Middle frontal gyrus (tissue), 1 donor: ENCODE results near the gene RNF148.
"Not testable (repeated sequence)": the region's sequence is repeated elsewhere in the genome, so short reads cannot be mapped to it uniquely, and the experiment has no call there.

Experiments
- DNase-seq: peaks from one replicate; pipeline ENCODE4 v3.0.0-alpha.2; 2015; ENCODE audit warnings: low spot score; ENCODE audit errors: extremely low spot score

Gene RNF148

GRCh38 chr7:122691569-122692235, 11.0 kb downstream of the RNF148 start:
- no peak for DNase-seq

GRCh38 chr7:122689346-122690109, 13.2 kb downstream of the RNF148 start:
- no peak for DNase-seq

DNA sequence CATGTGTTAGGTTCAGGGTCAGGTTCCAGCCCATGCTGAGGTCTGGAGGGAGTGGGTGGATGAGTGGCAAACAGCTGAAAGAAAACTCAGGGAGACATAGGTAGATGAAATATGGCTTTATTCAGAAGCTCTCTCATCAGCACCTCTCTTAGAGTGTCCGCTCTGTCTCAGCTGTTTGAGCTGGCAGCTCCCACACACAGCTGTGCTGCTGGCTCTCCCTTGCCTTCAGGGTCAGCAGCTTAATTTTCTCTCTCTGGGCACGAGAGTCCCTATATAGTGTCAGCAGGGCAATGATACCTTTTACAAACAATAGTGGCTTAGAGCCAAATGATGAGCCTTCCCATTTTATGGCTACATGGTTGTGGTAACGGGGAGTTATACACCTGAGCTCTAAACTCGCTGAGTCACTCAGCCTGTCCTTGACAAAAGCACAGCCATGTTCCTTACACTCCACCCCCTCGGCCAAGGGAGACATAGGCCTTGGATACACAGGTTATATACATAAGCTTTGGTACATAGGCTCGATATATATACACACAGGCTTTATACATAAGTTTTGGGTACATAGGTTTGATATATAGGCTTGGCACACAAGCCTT, 14.2 kb downstream of the RNF148 start:
- DNase-seq, result no peak

- no peak for DNase-seq
Observed at GRCh38 chr7:122686360-122686878, 16.3 kb downstream of the RNF148 start.

GRCh38 chr7:122684504-122684903, 18.2 kb downstream of the RNF148 start:
- DNase-seq, result no peak

DNA sequence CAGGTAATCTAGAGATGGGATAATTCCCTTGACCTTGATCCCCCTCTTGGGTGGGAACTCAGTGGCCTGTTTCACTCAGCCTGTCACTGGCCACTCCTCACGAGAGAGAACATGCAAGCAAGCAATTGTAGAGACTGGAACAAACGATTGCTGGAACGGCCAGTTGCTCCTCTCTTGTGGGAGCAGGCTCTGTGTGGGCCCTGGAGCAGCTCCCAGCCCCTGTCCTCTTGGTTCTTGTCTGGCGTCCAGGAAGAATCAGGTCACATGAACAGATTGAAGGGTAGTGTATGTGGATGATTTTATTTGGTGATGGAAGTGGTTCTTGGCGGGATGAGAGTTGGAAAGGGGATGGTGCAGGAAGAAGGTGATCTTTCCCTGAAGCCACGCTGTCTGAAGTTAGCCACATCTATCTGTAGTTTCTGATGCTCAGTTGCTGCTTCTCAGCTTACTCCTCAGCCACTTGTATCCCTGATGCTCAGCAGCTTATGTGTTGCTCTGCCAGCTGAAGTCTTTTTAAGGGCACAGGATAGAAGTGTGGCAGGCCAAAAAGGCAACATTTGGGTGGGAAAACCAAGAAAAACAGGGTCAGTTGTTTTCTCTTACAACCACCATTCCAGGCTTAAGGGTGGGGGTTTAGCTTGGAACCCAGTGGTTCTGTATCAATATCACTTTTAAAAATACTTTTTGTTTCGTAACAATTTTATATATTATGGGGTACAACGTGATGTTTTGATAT, 19.7 kb downstream of the RNF148 start:
- no peak for DNase-seq

DNA sequence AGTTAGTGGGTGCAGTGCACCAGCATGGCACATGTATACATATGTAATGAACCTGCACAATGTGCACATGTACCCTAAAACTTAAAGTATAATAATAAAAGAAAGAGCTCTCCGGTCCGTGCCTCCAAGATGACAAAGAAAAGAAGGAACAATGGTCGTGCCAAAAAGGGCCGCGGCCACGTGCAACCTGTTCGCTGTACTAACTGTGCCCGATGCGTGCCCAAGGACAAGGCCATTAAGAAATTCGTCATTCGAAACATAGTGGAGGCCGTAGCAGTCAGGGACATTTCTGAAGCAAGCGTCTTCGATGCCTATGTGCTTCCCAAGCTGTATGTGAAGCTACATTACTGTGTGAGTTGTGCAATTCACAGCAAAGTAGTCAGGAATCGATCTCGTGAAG, 21.5 kb downstream of the RNF148 start:
- DNase-seq, result not testable (repeated sequence)

DNA sequence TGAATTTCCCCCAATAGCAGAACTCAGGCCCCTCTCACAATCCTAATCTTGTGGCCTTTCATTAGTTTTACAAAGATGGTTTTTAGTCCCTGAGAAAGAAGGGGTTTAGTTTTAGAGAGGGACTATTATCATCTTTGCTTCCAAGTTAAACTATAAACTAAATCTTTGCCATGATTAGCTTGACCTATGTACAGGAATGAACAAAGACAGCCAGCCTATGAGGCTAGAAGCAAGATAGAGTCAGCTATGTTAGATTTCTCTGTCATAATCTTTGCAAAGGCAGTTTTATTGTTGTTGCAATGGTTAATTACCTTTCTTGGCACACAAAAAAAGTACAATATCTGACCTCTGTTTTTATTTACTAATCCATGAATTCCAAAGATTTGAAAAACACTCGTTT, 22.9 kb downstream of the RNF148 start:
- no peak for DNase-seq

DNA sequence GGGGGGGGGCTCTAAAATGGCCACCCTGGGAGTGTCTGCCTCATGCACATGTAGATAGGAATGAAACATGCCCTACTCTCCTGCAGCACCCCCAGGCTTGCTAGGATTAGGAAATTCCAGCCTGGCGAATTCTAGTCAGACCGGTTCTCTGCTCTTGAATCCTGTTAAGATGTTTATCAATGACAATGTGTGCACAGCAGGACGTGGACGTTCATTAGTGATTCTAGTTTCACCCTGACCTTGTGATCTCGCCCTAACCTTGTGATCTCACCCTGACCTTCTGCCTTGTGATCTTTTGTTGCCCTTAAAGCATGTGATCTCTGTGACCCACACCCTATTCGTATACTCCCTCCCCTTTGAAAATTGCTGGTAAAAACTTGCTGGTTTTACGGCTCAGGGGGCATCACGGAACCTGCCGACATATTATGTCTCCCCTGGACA, 23.4 kb downstream of the RNF148 start:
- DNase-seq, result not testable (repeated sequence)

- no peak for DNase-seq
Observed at GRCh38 chr7:122677149-122677548, 25.6 kb downstream of the RNF148 start.

DNA sequence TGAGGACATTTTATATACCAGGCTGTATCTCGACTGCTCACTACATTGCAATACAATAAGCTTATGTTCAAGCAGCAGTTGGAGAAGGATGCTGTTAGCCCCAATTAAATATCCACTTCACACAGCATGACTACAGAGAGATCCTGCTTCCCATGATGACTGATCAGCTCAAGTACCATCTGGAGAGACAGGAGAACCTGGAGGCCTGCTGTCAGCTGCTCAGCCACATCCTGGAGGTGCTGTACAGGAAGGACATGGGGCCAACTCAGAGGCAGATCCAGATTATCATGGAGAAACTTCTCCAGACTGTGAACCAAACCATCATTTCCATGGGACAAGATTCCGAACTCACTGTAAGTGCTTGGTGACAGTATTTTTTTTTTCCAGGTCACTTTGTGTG, 26.3 kb downstream of the RNF148 start:
- no peak for DNase-seq

DNA sequence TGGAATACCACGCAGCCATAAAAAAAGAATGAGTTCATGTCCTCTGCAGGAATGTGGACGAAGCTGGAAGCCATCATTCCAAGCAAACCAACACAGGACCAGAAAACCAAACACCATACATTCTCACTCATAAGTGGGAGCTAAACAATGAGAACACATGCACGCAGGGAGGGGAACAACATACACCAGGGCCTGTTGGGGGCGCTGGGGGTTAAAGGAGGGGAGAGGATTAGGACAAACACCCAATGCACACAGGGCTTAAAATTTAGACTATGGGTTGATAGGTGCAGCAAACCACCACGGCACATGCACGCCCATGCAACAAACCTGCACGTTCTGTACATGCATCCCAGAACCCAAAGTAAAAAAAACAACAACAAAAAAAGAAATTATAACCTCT, 27.1 kb downstream of the RNF148 start:
- no peak for DNase-seq

- DNase-seq, result no peak
Observed at GRCh38 chr7:122675011-122675410, 27.7 kb downstream of the RNF148 start.

- peak; percentile 35 for DNase-seq
Observed at GRCh38 chr7:122674502-122674901, 28.2 kb downstream of the RNF148 start.

DNA sequence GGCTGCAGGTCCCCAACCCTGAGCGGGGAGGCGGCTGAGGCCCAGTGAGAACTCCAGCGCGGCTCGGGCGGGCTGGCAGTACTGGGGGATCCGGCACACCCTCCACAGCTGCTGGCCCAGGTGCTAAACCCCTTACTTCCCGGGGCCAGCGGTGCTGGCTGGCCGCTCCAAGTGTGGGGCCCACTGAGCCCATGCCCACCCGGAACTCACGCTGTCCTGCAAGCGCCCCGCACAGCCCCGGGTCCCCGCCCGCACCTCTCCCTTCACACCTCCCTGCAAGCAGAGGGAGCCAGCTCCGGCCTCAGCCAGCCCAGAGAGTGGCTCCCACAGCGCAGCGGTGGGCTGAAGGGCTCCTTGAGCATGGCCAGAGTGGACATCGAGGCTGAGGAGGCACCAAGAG, 28.8 kb downstream of the RNF148 start:
- no peak for DNase-seq

DNA sequence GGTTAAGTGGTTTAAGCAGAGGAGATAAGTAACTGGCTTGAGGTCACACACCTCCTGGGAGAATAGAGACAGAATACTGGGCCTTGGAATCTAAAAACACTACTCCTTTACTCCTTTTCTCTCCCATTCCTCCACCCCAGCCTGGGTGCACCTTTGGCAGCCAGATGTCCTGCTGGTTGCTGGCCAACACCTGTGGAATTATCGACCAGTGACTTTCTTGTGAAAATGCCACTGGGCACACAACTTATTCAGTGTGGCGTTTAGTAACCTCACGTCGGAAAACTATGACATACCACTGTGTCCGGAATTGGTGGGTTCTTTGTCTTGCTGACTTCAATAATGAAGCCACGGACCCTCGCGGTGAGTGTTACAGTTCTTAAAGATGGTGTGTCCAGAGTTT, 30.2 kb downstream of the RNF148 start:
- no peak for DNase-seq

GRCh38 chr7:122663733-122664132, 39.0 kb downstream of the RNF148 start:
- no peak for DNase-seq

GRCh38 chr7:122658856-122659255, 43.9 kb downstream of the RNF148 start:
- no peak for DNase-seq

- DNase-seq, result no peak
Observed at GRCh38 chr7:122653685-122654084, 49.0 kb downstream of the RNF148 start.

GRCh38 chr7:122652876-122653275, 49.8 kb downstream of the RNF148 start:
- DNase-seq, result no peak
